HG03378 (cell line): ENCODE results near the gene DMC1.

ENCODE experiments used
- ATAC-seq: cut with Tn5 transposase; IDR thresholded peaks from one replicate; pipeline ENCODE4 v1.9.1; 2021; ENCODE audit warnings: mild to moderate bottlenecking, moderate library complexity; ENCODE audit not compliant: unreplicated experiment

DMC1 gene

GRCh38 chr22:38567531-38568285 lies 2.3 kb downstream of the DMC1 start:
- no peak for ATAC-seq

DNA sequence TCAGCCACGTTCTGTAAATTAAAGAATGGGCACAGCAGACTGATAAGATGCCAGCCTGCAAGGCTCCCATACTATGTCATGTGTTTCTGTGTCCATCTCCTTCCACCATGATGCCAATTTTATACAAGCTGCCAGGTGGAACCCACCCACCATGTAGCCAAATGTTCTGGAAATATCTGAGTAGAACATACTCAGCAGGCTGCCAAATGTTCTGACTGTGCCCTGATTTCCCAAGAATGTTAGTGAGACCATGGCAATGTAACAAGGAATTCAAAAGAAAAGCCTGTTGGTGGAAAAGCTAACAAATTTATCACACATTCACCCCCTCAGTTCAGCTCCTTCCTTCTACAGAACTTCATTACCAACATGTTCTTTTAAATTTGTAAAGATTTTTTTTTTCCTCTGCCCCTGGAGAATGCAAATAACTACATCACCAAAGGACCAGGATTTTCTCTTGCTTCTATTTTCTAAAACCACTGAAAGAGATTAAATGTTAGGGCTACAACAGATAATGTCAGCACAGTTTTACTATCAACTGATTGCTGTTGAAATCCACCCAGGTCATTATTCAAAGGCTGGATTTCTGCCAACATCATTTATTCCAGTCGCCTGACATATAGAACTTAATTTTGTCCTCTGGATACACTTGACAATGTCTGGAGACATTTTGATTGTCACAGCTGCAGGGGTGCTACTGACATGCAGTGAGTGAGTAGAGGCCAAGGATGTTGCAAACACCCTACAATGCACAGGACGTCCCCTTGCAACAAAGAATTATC lies 3.1 kb downstream of the DMC1 start:
- ATAC-seq = no peak

DNA sequence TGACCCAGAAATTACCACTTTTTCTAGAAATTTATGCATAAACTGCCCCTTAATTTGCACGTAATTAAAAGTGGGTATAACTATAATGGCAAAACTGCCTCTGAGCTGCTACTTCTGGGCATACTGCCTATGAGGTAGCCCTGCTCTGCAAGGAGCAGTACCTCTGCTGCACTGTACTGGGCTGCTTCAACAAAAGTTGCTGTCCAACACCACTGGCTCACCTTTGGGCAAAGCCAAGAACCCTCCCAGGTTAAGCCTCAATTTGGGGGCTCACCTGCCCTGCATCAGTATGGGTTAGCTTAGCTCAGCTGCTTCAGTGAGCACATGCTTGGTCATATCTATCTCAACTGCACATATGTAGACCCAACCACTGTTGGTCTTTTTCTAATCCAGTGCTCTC lies 4.5 kb downstream of the DMC1 start:
- no peak for ATAC-seq

DNA sequence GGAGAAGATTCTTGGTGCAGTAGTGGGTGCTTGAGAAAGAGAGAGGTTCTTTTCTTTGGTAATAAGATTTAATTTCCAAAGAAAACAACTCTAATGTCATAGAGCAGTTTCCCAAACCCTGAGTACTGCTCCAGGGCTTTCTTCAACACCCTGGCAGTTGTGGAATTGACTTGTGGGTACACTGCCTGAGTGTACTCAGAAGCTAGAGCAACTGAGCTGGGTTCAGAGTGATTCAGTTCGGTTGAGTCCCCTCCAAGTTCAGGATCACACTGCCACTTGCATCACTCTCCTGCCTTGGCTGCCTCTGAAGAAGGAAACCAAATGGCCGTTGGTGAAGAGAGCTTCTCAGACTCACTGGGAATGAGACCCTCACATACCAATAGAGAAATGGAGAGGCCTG lies 5.3 kb downstream of the DMC1 start:
- ATAC-seq = no peak

DNA sequence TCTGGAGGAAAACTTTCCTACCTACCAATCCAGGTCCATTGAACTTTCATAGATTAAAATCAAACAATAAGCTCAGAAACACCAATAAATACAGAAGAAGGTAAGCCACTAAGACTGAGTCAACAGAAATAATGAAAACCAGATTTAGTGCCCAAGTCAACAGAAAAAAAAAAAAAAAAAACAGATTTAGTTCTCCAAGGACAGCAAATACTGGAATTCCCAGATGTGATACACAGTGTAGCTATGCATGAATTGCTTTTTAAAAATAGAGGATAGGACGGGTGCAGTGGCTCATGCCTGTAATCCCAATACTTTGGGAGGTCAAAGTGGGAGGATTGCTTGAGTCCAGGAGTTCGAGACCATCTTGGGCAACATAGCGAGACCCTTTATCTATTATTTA lies 15.7 kb downstream of the DMC1 start:
- no peak for ATAC-seq

DNA sequence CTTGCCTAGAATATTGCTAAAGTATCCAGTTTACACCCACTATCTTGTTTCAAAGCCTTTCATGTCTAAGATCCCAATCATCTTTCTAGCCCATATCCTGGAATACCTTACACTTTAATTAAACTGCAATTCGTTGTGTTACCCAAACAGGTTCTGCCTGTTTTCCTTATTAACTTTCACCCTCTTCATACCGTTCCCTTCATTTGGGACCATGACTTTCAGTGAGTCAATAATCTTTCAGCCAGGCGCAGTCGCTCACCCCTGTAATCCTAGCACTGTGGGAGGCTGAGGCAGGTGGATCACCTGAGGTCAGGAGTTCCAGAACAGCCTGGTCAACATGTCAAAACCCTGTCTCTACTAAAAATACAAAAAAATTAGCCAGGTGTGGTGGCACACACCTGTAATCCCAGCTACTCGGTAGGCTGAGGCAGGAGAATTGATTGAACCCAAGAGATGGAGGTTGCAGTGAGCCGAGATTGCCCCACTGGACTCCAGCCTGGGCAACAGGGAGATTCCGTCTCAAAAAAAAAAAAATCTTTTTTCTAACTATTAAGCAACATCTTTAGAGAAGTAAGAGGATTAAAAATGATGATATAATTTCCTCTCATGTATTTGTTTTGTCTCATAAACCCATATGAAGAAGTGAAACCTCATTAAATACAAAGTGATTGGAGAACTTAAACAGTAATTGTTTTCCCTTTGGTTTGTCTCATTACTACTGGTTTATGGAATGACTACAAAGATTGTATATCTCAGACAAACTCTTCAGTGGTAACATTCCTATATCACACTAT lies 20.7 kb downstream of the DMC1 start:
- no peak for ATAC-seq

GRCh38 chr22:38540701-38541100 lies 29.3 kb downstream of the DMC1 start:
- ATAC-seq = no peak

- ATAC-seq = no peak
Measured at GRCh38 chr22:38531251-38531938, 38.6 kb downstream of the DMC1 start.

DNA sequence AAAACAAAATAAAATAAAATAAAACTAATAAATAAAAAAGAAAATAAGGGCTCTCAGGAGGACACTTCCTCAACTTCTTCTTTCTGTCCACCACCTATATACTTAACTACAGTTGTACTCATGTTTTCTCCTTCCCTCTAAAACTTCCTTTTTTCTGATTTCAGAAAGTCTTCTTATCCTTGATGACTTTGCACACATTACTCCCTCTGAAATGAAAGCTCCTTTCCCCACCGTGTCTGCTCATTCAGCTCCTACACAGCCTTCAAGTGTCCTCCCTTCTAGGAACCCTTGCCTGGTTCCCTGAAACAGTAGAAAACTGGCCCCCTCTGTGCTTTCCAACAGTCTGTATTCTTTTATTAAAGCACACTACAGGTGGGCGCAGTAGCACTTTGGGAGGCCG lies 45.6 kb downstream of the DMC1 start:
- no peak for ATAC-seq

DNA sequence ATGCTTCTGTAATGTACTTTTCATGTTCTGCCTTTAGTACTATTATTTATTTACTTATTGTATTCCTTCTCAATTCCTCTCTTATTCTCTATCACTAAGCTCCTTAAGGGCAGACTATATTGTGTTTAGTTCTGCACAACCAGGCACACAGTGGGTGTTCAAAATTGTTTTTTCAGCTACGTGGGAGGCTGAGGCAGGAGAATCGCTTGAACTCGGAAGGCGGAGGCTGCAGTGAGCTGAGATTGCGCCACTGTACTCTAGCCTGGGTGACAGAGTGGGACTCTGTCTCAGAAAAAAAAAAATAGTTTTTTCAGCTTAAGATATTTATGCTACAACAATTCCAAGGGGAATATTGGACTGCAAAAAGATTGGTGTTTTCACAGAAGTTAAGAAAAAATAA lies 46.5 kb downstream of the DMC1 start:
- ATAC-seq = no peak

GRCh38 chr22:38523029-38523428 lies 47.0 kb downstream of the DMC1 start:
- ATAC-seq = no peak

GRCh38 chr22:38519453-38520250 lies 50.3 kb downstream of the DMC1 start:
- no peak for ATAC-seq

GRCh38 chr22:38518620-38519019 lies 51.4 kb downstream of the DMC1 start:
- ATAC-seq = no peak

- ATAC-seq = no peak
Measured at GRCh38 chr22:38513063-38513462, 56.9 kb downstream of the DMC1 start.

GRCh38 chr22:38510416-38510970 lies 59.5 kb downstream of the DMC1 start:
- no peak for ATAC-seq

- peak; percentile 86 for ATAC-seq
Measured at GRCh38 chr22:38506118-38506962, 63.6 kb downstream of the DMC1 start, which contains the start of gene DDX17. Gene DDX17 (minus strand): TSS chr22:38506311.

DNA sequence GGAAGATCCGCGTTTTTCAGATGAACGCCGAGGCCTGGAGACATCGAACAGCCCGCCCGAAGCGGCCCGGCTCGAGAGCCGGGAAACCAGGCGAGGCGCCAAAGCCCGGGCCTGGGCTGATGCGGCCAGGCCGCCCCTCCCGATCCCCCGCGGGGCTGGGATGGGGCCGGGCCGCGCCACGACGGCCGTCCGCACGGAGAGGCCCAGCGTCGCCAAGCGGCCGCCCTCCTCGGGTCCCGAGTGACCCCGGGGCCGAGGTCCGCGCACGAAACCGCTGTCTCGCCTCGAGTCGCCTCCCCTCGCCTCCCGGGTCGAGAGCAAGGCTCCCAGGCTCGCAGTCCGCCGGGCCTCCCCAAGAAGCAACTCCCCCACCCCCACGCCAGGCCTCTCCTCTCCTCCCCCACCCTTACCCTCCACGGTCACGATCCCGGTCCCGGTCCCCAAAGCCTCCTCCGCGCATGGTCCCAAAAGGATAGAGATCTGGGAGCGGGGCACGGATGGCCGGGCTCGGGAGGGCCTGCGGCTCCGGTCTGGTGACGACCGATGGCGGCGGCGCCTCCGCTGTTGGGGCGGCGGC lies 64.4 kb downstream of the DMC1 start:
- peak; percentile 10 for ATAC-seq

DNA sequence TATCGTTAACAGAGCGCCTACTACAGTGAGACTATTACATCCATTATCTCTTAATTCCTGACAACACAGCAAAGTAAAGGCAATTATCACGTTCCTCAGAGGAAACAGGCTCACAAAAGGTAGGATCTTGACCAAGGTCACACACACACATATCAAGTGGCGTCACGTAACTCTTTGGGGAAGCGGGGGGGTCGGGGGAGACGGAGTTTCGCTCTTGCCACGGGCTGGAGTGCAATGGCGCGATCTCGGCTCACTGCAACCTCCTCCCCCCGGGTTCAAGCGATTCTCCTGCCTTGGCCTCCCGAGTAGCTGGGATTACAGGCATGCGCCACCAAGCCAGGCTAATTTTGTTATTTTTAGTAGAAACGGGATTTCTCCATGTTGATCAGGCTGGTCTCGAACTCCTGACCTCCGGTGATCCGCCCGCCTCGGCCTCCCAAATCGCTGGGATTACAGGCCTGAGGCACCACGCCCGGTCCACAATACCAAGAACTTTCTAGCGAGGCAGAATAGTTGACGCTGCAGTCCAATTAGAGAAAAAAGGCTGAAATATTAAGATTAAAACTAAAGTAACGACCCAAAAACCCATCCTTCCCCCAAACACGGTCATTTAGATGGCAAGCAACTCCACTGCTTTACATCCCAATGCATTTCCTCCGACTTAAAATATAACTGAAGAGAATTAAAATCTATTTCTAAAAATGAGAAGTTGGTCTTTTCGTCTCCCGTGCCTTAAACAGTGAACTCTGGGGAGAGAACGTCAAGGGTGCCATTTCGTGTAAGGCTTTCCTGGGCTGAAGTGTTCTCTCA lies 65.0 kb downstream of the DMC1 start:
- no peak for ATAC-seq
